ENCODE data around the gene SLC2A5.

- no peak for TF ChIP-seq CTCF (IDR thresholded peaks at IDR 0.05 in 8 of 11, conservative IDR thresholded peaks at IDR 0.05 in 3 of 11)
- no peak for TF ChIP-seq POLR2AphosphoS5 (IDR thresholded peaks at IDR 0.05)
- TF ChIP-seq POLR2A (IDR thresholded peaks at IDR 0.05): no peak
Observed at GRCh38 chr1:9041116-9041779, 28.2 kb downstream of the SLC2A5 start.

Measured in spleen (tissue), 7 donors.